C4-2B (cell line): ENCODE measurements around the gene RSRC1.

Experiments
- ZFX ChIP-seq: fragments of 450-650 bp; IDR thresholded peaks from 2 replicates; pipeline ENCODE4 v1.6.1; 2017
- TF ChIP-seq, protein P1 (sequence below): fragments of 450-650 bp; conservative IDR thresholded peaks from 2 replicates; pipeline ENCODE4 v1.5.1; 2017; ENCODE audit warnings: mild to moderate bottlenecking

DNA sequence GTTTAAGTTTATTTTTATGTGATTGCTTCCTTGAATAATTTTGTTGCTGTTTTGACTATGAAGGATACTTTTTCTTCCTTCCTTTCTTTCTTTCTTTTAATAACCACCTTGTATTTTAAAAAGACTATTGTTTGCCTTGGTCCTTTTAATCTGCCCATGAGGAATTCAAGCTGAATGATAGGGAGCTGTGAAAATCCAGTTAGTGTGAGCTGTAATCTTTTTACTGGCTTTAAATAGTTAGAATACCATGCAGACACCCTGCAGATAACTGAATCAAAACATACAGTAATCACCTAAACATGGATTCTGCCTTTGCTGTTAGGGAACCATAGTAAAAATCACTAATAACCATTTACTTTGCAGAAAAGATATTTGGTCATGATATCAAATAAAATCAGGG, 110.7 kb downstream of the RSRC1 start:
- TF ChIP-seq, protein P1, sequence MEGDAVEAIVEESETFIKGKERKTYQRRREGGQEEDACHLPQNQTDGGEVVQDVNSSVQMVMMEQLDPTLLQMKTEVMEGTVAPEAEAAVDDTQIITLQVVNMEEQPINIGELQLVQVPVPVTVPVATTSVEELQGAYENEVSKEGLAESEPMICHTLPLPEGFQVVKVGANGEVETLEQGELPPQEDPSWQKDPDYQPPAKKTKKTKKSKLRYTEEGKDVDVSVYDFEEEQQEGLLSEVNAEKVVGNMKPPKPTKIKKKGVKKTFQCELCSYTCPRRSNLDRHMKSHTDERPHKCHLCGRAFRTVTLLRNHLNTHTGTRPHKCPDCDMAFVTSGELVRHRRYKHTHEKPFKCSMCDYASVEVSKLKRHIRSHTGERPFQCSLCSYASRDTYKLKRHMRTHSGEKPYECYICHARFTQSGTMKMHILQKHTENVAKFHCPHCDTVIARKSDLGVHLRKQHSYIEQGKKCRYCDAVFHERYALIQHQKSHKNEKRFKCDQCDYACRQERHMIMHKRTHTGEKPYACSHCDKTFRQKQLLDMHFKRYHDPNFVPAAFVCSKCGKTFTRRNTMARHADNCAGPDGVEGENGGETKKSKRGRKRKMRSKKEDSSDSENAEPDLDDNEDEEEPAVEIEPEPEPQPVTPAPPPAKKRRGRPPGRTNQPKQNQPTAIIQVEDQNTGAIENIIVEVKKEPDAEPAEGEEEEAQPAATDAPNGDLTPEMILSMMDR: no peak
- TF ChIP-seq ZFX: no peak
